Superior temporal gyrus (tissue), 1 donor: ENCODE results near the gene CES2.
A peak's percentile ranks its signal among the peaks of the same experiment; 100 is the strongest.
"Not testable (repeated sequence)": the region's sequence is repeated elsewhere in the genome, so short reads cannot be mapped to it uniquely, and the experiment has no call there.

ENCODE experiments used
- DNase-seq: peaks from one replicate; pipeline ENCODE4 v3.0.0-alpha.2; 2016; ENCODE audit errors: extremely low spot score

CES2 gene

GRCh38 chr16:66935314-66936011, at the start of gene CES2:
CES2 (plus strand) TSS chr16:66935516; CDS start chr16:66935636, 120 bp downstream.
- no peak for DNase-seq

- DNase-seq = no peak
These were observed 49.0 kb upstream of the CES2 start for GRCh38 chr16:66886321-66886720.

GRCh38 chr16:66886914-66887313, 48.4 kb upstream of the CES2 start:
- DNase-seq = no peak

GRCh38 chr16:66888647-66889615, 46.4 kb upstream of the CES2 start:
- DNase-seq = no peak

GRCh38 chr16:66889622-66890021, 45.7 kb upstream of the CES2 start:
- DNase-seq = no peak

- no peak for DNase-seq
These were observed 44.5 kb upstream of the CES2 start for GRCh38 chr16:66890799-66891198.

- no peak for DNase-seq
These were observed 44.0 kb upstream of the CES2 start for GRCh38 chr16:66891360-66891759.

- no peak for DNase-seq
These were observed 43.5 kb upstream of the CES2 start for GRCh38 chr16:66891797-66892196.

GRCh38 chr16:66894055-66894454, 41.3 kb upstream of the CES2 start:
- no peak for DNase-seq

- peak; percentile 86 for DNase-seq
These were observed 40.2 kb upstream of the CES2 start for GRCh38 chr16:66894948-66895688.

- no peak for DNase-seq
These were observed 39.7 kb upstream of the CES2 start for GRCh38 chr16:66895689-66895979.

GRCh38 chr16:66895999-66896398, 39.3 kb upstream of the CES2 start:
- no peak for DNase-seq

GRCh38 chr16:66896682-66897081, 38.6 kb upstream of the CES2 start:
- not testable (repeated sequence) for DNase-seq

GRCh38 chr16:66898207-66898606, 37.1 kb upstream of the CES2 start:
- no peak for DNase-seq

GRCh38 chr16:66898933-66899309, 36.4 kb upstream of the CES2 start:
- no peak for DNase-seq

GRCh38 chr16:66899310-66899944, 35.9 kb upstream of the CES2 start:
- DNase-seq = no peak

GRCh38 chr16:66899945-66900710, 35.2 kb upstream of the CES2 start:
- no peak for DNase-seq

GRCh38 chr16:66900721-66901441, 34.4 kb upstream of the CES2 start:
- no peak for DNase-seq

GRCh38 chr16:66901626-66902025, 33.7 kb upstream of the CES2 start:
- DNase-seq = no peak
